ENCODE measurements around the gene ARFRP1.

DNA sequence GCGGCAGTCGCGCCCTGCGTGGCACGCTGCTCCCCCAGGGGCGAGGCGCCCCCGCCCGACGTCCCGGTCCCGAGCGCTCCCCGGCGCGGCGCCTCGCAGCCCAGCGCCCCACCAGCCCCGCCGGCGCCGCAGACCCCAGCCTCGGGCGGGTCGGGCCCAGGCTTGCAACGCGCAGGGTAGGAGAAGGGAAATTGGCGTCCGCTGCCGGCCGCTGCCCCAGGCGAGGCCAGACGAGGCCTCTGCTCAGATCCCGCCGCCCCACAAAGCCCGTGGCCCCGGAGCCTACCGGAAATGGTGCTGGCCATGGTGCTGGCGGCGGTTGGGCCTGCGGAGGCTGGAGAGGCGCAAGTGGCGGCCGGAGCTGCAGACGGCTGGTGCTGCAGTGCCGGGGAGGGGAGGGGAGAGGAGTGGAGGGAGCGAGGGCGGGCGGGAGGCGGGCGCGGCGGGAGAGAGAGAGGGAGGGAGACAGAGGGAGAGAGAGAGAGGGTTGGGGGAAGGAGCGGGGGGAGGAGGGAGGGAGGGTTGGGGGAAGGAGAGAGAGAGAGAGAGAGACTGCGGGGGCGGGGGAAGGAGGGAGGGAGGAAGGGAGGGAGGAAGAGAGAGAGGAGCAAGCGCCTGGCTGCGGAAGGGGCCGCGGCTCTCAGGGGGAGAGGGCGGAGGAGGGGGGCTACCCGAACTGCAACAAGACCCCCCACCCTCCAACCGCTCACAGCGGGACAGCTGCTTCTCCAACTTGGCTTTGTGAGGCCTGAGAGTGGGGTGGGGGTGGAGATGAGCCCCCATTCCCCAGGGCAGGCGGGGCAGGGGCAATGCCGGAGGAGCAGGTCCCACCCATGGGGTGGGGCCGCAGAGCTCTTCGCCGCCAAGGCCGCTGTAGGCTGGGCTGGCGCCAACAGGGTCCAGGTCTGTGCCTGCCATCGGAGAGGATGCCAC, 54.5 kb downstream of the ARFRP1 start, which contains the start of gene STMN3:
- no peak for TF ChIP-seq ZNF274 (IDR thresholded peaks at IDR 0.05; ENCODE audit: low read depth, low read length)
- no peak for TF ChIP-seq SUZ12 (IDR thresholded peaks at IDR 0.05; ENCODE audit: extremely low read depth, insufficient read depth, insufficient read length)
- TF ChIP-seq YY1 (IDR thresholded peaks at IDR 0.05; ENCODE audit: insufficient read depth, insufficient read length): no peak
